MM.1S (cell line): ENCODE results near the gene DNAAF5.

Experiments
- EZH2 ChIP-seq: fragments of 300-600 bp; sonication (generic); optimal IDR thresholded peaks from 2 replicates; pipeline ENCODE3; 2017; ENCODE audit warnings: low read depth, mild to moderate bottlenecking, antibody characterized with exemption, low read length, mixed read lengths
- EZH2phosphoT487 ChIP-seq: fragments of 300-600 bp; sonication (generic); IDR thresholded peaks from 2 replicates; pipeline ENCODE4 v1.6.1; 2018; ENCODE audit warnings: antibody characterized with exemption, low read length
- TF ChIP-seq, protein P1 (sequence below): fragments of 300-600 bp; sonication (generic); IDR thresholded peaks from 2 replicates; pipeline ENCODE4 v1.5.1; 2016; ENCODE audit warnings: antibody characterized with exemption, low read length, mixed read lengths

DNA sequence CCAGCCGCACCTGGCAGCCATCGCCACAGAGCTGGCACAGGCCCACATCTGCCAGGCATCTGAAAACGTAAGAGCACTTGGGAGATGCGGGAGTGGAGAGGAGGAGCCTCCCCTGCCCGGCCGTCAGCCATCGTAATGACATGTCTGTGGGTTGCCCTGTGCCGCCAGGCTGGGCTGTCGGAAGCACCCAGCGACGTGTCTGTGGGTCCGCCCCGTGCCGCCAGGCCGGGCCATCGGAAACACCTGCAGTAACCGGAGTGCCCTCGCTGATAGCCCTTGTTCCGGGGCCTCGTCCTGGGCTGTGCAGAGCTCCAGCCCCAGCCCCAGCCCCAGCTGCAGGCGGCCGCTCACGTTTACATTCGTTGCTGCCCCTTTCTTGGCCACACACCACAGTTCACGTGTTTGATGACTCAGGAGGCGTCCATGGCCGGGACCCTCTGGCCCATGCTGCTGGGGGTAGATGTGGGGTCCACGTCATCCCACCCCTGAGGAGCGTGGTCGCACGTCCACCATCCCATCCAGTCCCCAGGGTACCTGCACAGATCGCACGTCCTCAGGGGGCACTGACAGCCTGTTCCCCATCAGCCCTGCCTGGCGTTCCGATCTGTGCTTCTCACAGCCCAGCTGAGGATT lies 30.5 kb downstream of the DNAAF5 start:
- TF ChIP-seq EZH2 (no peak), EZH2phosphoT487 (no peak)
- TF ChIP-seq, protein P1, sequence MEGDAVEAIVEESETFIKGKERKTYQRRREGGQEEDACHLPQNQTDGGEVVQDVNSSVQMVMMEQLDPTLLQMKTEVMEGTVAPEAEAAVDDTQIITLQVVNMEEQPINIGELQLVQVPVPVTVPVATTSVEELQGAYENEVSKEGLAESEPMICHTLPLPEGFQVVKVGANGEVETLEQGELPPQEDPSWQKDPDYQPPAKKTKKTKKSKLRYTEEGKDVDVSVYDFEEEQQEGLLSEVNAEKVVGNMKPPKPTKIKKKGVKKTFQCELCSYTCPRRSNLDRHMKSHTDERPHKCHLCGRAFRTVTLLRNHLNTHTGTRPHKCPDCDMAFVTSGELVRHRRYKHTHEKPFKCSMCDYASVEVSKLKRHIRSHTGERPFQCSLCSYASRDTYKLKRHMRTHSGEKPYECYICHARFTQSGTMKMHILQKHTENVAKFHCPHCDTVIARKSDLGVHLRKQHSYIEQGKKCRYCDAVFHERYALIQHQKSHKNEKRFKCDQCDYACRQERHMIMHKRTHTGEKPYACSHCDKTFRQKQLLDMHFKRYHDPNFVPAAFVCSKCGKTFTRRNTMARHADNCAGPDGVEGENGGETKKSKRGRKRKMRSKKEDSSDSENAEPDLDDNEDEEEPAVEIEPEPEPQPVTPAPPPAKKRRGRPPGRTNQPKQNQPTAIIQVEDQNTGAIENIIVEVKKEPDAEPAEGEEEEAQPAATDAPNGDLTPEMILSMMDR, result no peak
